ENCODE data around the gene TEX29.

GRCh38 chr13:111314852-111315251 lies 5.6 kb upstream of the TEX29 start:
- TF ChIP-seq, protein P1, sequence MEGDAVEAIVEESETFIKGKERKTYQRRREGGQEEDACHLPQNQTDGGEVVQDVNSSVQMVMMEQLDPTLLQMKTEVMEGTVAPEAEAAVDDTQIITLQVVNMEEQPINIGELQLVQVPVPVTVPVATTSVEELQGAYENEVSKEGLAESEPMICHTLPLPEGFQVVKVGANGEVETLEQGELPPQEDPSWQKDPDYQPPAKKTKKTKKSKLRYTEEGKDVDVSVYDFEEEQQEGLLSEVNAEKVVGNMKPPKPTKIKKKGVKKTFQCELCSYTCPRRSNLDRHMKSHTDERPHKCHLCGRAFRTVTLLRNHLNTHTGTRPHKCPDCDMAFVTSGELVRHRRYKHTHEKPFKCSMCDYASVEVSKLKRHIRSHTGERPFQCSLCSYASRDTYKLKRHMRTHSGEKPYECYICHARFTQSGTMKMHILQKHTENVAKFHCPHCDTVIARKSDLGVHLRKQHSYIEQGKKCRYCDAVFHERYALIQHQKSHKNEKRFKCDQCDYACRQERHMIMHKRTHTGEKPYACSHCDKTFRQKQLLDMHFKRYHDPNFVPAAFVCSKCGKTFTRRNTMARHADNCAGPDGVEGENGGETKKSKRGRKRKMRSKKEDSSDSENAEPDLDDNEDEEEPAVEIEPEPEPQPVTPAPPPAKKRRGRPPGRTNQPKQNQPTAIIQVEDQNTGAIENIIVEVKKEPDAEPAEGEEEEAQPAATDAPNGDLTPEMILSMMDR (IDR thresholded peaks at IDR 0.05) = no peak
- TF ChIP-seq EZH2 (IDR thresholded peaks at IDR 0.05; ENCODE audit: borderline replicate concordance, insufficient read depth, low read depth, low read length, poor library complexity, severe bottlenecking) = no peak
